PFSK-1 (cell line): ENCODE measurements around the gene GPS2.

Source experiments
- POLR2AphosphoS5 ChIP-seq: IDR thresholded peaks from 2 replicates; pipeline ENCODE4 v1.6.1; 2012; ENCODE audit warnings: low read depth, mild to moderate bottlenecking, control low read depth, low read length, moderate library complexity
- TF ChIP-seq, protein P1 (sequence below), 2 experiments: IDR thresholded peaks; 2 replicates each; pipeline versions ENCODE4 v1.6.1 to v1.8.0; 2011 to 2012; ENCODE audit warnings: low read depth in 2 of 2, low read length in 2 of 2, control low read depth in 1 of 2, inconsistent platforms in 1 of 2, mild to moderate bottlenecking in 1 of 2, moderate library complexity in 1 of 2; ENCODE audit not compliant: insufficient read depth in 1 of 2

DNA sequence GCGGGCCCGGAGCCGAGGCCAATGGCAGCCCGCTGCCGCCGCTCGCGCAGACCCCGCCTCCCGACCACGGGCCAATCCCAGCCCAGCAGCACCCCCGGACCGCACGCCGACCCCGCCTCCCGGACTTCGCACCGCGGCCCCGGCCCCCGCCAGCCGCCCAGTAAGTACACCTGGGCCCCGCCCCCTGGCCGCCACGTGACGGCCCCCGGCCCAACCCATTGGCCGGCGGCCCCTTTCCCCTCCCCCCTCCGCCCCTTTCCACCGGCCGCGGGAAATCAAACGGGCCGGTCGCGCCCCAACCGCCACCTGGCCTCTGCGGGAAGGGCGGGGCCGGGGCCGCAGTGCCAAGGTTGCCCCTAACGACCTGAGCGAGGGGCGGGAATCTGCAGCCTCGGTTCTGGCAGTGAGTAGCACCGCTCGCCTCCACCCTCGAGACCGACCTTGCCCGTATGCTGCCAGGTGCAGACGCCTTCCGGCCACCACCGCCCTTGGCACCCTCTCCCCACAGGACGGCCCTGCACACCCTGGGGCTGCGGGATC is 20.5 kb downstream of the GPS2 start, which contains the start of gene YBX2:
- no peak for TF ChIP-seq POLR2AphosphoS5
- TF ChIP-seq, protein P1, sequence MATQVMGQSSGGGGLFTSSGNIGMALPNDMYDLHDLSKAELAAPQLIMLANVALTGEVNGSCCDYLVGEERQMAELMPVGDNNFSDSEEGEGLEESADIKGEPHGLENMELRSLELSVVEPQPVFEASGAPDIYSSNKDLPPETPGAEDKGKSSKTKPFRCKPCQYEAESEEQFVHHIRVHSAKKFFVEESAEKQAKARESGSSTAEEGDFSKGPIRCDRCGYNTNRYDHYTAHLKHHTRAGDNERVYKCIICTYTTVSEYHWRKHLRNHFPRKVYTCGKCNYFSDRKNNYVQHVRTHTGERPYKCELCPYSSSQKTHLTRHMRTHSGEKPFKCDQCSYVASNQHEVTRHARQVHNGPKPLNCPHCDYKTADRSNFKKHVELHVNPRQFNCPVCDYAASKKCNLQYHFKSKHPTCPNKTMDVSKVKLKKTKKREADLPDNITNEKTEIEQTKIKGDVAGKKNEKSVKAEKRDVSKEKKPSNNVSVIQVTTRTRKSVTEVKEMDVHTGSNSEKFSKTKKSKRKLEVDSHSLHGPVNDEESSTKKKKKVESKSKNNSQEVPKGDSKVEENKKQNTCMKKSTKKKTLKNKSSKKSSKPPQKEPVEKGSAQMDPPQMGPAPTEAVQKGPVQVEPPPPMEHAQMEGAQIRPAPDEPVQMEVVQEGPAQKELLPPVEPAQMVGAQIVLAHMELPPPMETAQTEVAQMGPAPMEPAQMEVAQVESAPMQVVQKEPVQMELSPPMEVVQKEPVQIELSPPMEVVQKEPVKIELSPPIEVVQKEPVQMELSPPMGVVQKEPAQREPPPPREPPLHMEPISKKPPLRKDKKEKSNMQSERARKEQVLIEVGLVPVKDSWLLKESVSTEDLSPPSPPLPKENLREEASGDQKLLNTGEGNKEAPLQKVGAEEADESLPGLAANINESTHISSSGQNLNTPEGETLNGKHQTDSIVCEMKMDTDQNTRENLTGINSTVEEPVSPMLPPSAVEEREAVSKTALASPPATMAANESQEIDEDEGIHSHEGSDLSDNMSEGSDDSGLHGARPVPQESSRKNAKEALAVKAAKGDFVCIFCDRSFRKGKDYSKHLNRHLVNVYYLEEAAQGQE (IDR thresholded peaks at IDR 0.05; ENCODE audit: insufficient read depth in 1 of 2, low read depth in 2 of 2, low read length in 2 of 2), result no peak
